HepG2 (cell line): Measurements from ENCODE around the gene SLC38A8. TPM values are rescaled to one million over a fixed set of nuclear protein-coding genes. Genes with fewer than 3 reads are reported as not detected.

Experiments
- ATAC-seq: fragments of 200-7000 bp; cut with Tn5 transposase; 3 replicates; pipeline ENCODE4 v1.9.1; 2020; ENCODE audit warnings: mild to moderate bottlenecking, moderate library complexity
- BruUV-seq: library from RNA; stranded (reverse); fragments of 400-500 nt; replicated peaks from 2 replicates; lab custom pipeline; 2021; lab: Mats Ljungman, UMichigan
- CTCF ChIA-PET: fragments of 300-600 bp; formaldehyde crosslinking; extraction: SDS; loops from one replicate; lab custom pipeline; 2021; ENCODE audit warnings: low total read pairs, inconsistent platforms, low intra/inter-chr PET ratio; lab: Yijun Ruan, JAX
- POLR2A ChIA-PET: fragments of 350-600 bp; sonication (Branson Sonifier 250); formaldehyde crosslinking; loops from one replicate; lab custom pipeline; 2020; ENCODE audit warnings: antibody characterized with exemption, inconsistent platforms; lab: Yijun Ruan, JAX
- DNase-seq: peaks from one replicate; pipeline ENCODE4 v3.0.0-alpha.2; 2015; ENCODE audit warnings: low spot score
- FAIRE-seq: peaks from 3 replicates; lab custom pipeline; 2011; peaks lifted over from hg19 to GRCh38; lab: Jason Lieb, UNC
- H2AFZ ChIP-seq: one replicate; pipeline ENCODE4 v1.6.1; 2011; ENCODE audit warnings: low read length, inconsistent platforms
- H3K27ac ChIP-seq: fragments of 300-600 bp; 3 replicates; pipeline ENCODE4 v1.8.0; 2011; ENCODE audit warnings: mixed run types, mild to moderate bottlenecking, mixed read lengths, low read length, inconsistent platforms; ENCODE audit not compliant: insufficient read depth; ENCODE audit errors: extremely low read length
- H3K27me3 ChIP-seq, 2 experiments: fragments of 200-600 bp in 1 of 2; 2 replicates in 1 of 2; 3 replicates in 1 of 2; pipeline versions ENCODE4 v1.6.0 to v1.8.0; 2011; ENCODE audit warnings: low read length in 2 of 2, mild to moderate bottlenecking in 2 of 2, moderate library complexity in 2 of 2, inconsistent platforms in 1 of 2; ENCODE audit not compliant: insufficient read depth in 2 of 2, control insufficient read depth in 1 of 2
- H3K36me3 ChIP-seq, 2 experiments: fragments of 200-600 bp in 1 of 2; replicated peaks in 1 of 2; 2 replicates in 1 of 2; 3 replicates in 1 of 2; pipeline versions ENCODE4 v1.5.1 to v1.8.0; 2011; ENCODE audit warnings: low read length in 2 of 2, inconsistent platforms in 1 of 2; ENCODE audit not compliant: insufficient read depth in 2 of 2, control insufficient read depth in 1 of 2
- H3K4me1 ChIP-seq: 2 replicates; pipeline ENCODE4 v1.5.1; 2012; ENCODE audit warnings: low read length, inconsistent platforms; ENCODE audit not compliant: insufficient read depth
- H3K4me2 ChIP-seq: 2 replicates; pipeline ENCODE4 v1.6.0; 2011; ENCODE audit warnings: low read depth, low read length, inconsistent platforms
- H3K4me3 ChIP-seq, 3 experiments: fragments of 200-600 bp in 1 of 3; sonication (generic), shearing (Covaris generic) in 1 of 3; replicated peaks in 1 of 3; 2 replicates each; pipeline ENCODE4 v1.5.1; 2011 to 2016; ENCODE audit warnings: low read length in 3 of 3, inconsistent platforms in 2 of 3, low read depth in 2 of 3, mild to moderate bottlenecking in 2 of 3, control low read depth in 1 of 3, mixed read lengths in 1 of 3; ENCODE audit not compliant: insufficient read depth in 1 of 3
- H3K79me2 ChIP-seq: one replicate; pipeline ENCODE4 v1.6.1; 2011; ENCODE audit warnings: low read length, inconsistent platforms; ENCODE audit not compliant: insufficient read depth
- H3K9ac ChIP-seq: 2 replicates; pipeline ENCODE4 v1.6.0; 2011; ENCODE audit warnings: mild to moderate bottlenecking, low read depth, low read length, inconsistent platforms; ENCODE audit not compliant: insufficient read depth
- H3K9me3 ChIP-seq: 2 replicates; pipeline ENCODE4 v1.5.1; 2012; ENCODE audit warnings: mild to moderate bottlenecking, low read length
- H4K20me1 ChIP-seq: 2 replicates; pipeline ENCODE4 v1.6.0; 2011; ENCODE audit warnings: inconsistent platforms, mild to moderate bottlenecking, low read length, moderate library complexity; ENCODE audit not compliant: insufficient read depth
- AGO2 ChIP-seq: fragments of 200-400 bp; formaldehyde crosslinking; optimal IDR thresholded peaks from 2 replicates; pipeline ENCODE3; 2017; ENCODE audit warnings: mild to moderate bottlenecking, low read depth, low read length, moderate library complexity
- KAT2B ChIP-seq: fragments of 150-350 bp; IDR thresholded peaks from 2 replicates; pipeline ENCODE4 v1.6.1; 2014; ENCODE audit warnings: low read depth, low read length, borderline replicate concordance
- MNT ChIP-seq: fragments of 450-650 bp; IDR thresholded peaks from 2 replicates; pipeline ENCODE4 v1.6.1; 2016
- PAWR ChIP-seq: sonication (generic); formaldehyde crosslinking; IDR thresholded peaks from 2 replicates; pipeline ENCODE4 v1.4.0; 2020; ENCODE audit warnings: missing genetic modification reagents, mild to moderate bottlenecking, borderline replicate concordance
- PCBP1 ChIP-seq: fragments of 200-400 bp; formaldehyde crosslinking; IDR thresholded peaks from 2 replicates; pipeline ENCODE4 v1.6.1; 2017; ENCODE audit warnings: mild to moderate bottlenecking, low read depth, low read length, borderline replicate concordance
- SMAD9 ChIP-seq: sonication (generic); formaldehyde crosslinking; IDR thresholded peaks from 2 replicates; pipeline ENCODE4 v1.5.1; 2020; ENCODE audit warnings: mild to moderate bottlenecking, missing genetic modification reagents
- WGBS: methylation state at CpG from one replicate; pipeline ENCODE4 v1.1.6; 2017; ENCODE audit warnings: low lambda C conversion rate; 5-methylcytosine and 5-hydroxymethylcytosine counted together
- in situ Hi-C: cut with HindIII; loops from 2 replicates; pipeline ENCODE4 v1.10.0; 2017; ENCODE audit warnings: low pct_unique_long_range_greater_than_20kb; ENCODE audit not compliant: extremely low pct_ligation_motif_present
- intact Hi-C: fragments of 100-400 bp; cut with micrococcal nuclease; formaldehyde crosslinking; loops from one replicate; pipeline ENCODE4 v1.10.0; 2022; ENCODE audit not compliant: unreplicated experiment
- polyA plus RNA-seq, 8 experiments: library from polyadenylated mRNA; depleted of rRNA in 3 of 8; stranded (reverse) in 7 of 8; unstranded in 1 of 8; fragments of >200 nt; fragmentation: Illumina TruSeq in 4 of 8; extraction: Trizol in 4 of 8; gene quantifications; 2 replicates each; pipeline versions ENCODE4 v1.2.1 to v1.2.3, GENCODE V29; 2011 to 2016; ENCODE audit warnings: low read depth in 4 of 8, missing spikeins in 1 of 8, mixed read lengths in 1 of 8; ENCODE audit not compliant: insufficient read depth in 1 of 8
- total RNA-seq, 5 experiments: library from RNA; depleted of rRNA; stranded (reverse); fragments of >200 nt; fragmentation: Illumina TruSeq; extraction: Trizol; gene quantifications; 2 replicates each; pipeline ENCODE4 v1.2.3, GENCODE V29; 2016; ENCODE audit warnings: low read depth in 1 of 5

Gene SLC38A8
- total and polyA plus RNA-seq, 2 of the 13 experiments (the other 11 are each of a cell fraction or from before 2014, with no cell fraction given), result 0.24 to 0.37 TPM

- intact Hi-C loops, result no loop called here
- Histone ChIP-seq H3K27me3 (no peaks in the 10 kb centered on the region), H4K20me1 (no peaks in the 10 kb centered on the region; the same call in 1 of the 2 replicates), H3K9me3 (no peaks in the 10 kb centered on the region), H3K4me3 (no peak overlapping the region), H3K36me3 (peaks cover 32 to 44% of the 10 kb centered on the region in 2 experiments), H3K4me2 (no peak overlapping the region), H3K4me1 (peaks cover 15% of the 10 kb centered on the region), H3K9ac (no peak overlapping the region), H2AFZ (no peak overlapping the region), H3K27ac (no peak overlapping the region), H3K79me2 (no peaks in the 10 kb centered on the region)
- ChIA-PET POLR2A (no interaction called here), CTCF (no interaction called here)
- no TSS peak for BruUV-seq
- no peak for DNase-seq
- FAIRE-seq, result no peak
- WGBS, result 93% methylated on average over 27 of the region's 27 CpGs
- in situ Hi-C loops, result no loop called here
- TF ChIP-seq PCBP1, result no peak
- TF ChIP-seq AGO2, result peak; percentile 52
- no peak for ATAC-seq
Observed at GRCh38 chr16:84052071-84052622, 9.6 kb upstream of the SLC38A8 start.

- no peak for TF ChIP-seq PAWR
- no peak for TF ChIP-seq KAT2B
- TF ChIP-seq MNT, result 0 out of 2 replicates have a peak, but pooled peaks have one; percentile 11
- TF ChIP-seq SMAD9 (CRISPR knock-in tag), result no peak
- FAIRE-seq (no peak), ATAC-seq (no peak), DNase-seq (no peak)
- H3K27ac ChIP-seq, result no peak overlapping the region
- H3K4me2 ChIP-seq, result no peak overlapping the region
- no peaks in the 10 kb centered on the region for H3K79me2 ChIP-seq
- H3K4me3 ChIP-seq, result no peak overlapping the region
- no peaks in the 10 kb centered on the region for H3K27me3 ChIP-seq
- 92% methylated on average over 9 of the region's 9 CpGs for WGBS
- H3K4me1 ChIP-seq, result peaks cover 15% of the 10 kb centered on the region
- H3K9ac ChIP-seq, result no peak overlapping the region
- intact Hi-C loops (no loop called here), in situ Hi-C loops (no loop called here)
- H4K20me1 ChIP-seq, result no peaks in the 10 kb centered on the region; the same call in 1 of the 2 replicates
- no peaks in the 10 kb centered on the region for H3K9me3 ChIP-seq
- CTCF ChIA-PET, result no interaction called here
- POLR2A ChIA-PET, result no interaction called here
- no peak overlapping the region for H2AFZ ChIP-seq
- no TSS peak for BruUV-seq
- peaks cover 23 to 25% of the 10 kb centered on the region in 2 experiments for H3K36me3 ChIP-seq
Observed at GRCh38 chr16:84050316-84050715, 7.7 kb upstream of the SLC38A8 start.
